HFFc6 (cell line): ENCODE data around the gene SMARCAD1. TPM values are rescaled to one million over a fixed set of nuclear protein-coding genes. Genes with fewer than 3 reads are reported as not detected.

Source experiments
- DNase-seq: peaks from one replicate; pipeline ENCODE4 v3.0.0-alpha.2; 2018
- H3K27ac Mint-ChIP-seq: 2 replicates; pipeline ENCODE4 v1.8.0; 2020; ENCODE audit warnings: mild to moderate bottlenecking, mixed read lengths
- H3K27me3 Mint-ChIP-seq: 2 replicates; pipeline ENCODE4 v1.8.0; 2021; ENCODE audit warnings: mild to moderate bottlenecking, moderate library complexity, mixed read lengths; ENCODE audit not compliant: insufficient read depth
- H3K36me3 Mint-ChIP-seq: 2 replicates; pipeline ENCODE4 v1.8.0; 2021; ENCODE audit warnings: low read depth, mixed read lengths
- H3K4me1 Mint-ChIP-seq: 2 replicates; pipeline ENCODE4 v1.8.0; 2020; ENCODE audit warnings: low read depth, mixed read lengths
- H3K4me3 Mint-ChIP-seq: 2 replicates; pipeline ENCODE4 v1.8.0; 2020; ENCODE audit warnings: mild to moderate bottlenecking, moderate library complexity, mixed read lengths
- H3K9me3 Mint-ChIP-seq: 2 replicates; pipeline ENCODE4 v1.8.0; 2020; ENCODE audit warnings: mild to moderate bottlenecking, mixed read lengths
- CTCF ChIP-seq: fragments of 200-600 bp; sonication (generic); IDR thresholded peaks from 2 replicates; pipeline ENCODE4 v1.5.0; 2021; ENCODE audit warnings: antibody characterized with exemption, mild to moderate bottlenecking
- total RNA-seq, 6 experiments: library from RNA; stranded (reverse); fragmentation: NEBNext Ultra II Directional; extraction: Animal tissue kit (Norgen Biotek cat#: 25700); gene quantifications; 2 replicates in 1 of 6; 3 replicates in 5 of 6; pipeline ENCODE4 v1.2.3, GENCODE V29; 2021

Gene SMARCAD1
- total RNA-seq, 6 experiments from 2014 or later: 21.8 to 24.9 (median 24.2) TPM

GRCh38 chr4:94329933-94330332, 122.3 kb downstream of the SMARCAD1 start:
- no peak for TF ChIP-seq CTCF
- Mint-ChIP-seq H3K27ac (no peak overlapping the region), H3K4me3 (no peak overlapping the region), H3K36me3 (peaks cover 12% of the 10 kb centered on the region), H3K4me1 (no peaks in the 10 kb centered on the region), H3K27me3 (peaks cover 12% of the 10 kb centered on the region), H3K9me3 (peaks cover 13% of the 10 kb centered on the region)
- no peak for DNase-seq

- no peak overlapping the region for H3K4me3 Mint-ChIP-seq
- TF ChIP-seq CTCF: peak; percentile 57
- H3K4me1 Mint-ChIP-seq: peaks cover 4% of the 10 kb centered on the region; the same call in 1 of the 2 replicates
- H3K36me3 Mint-ChIP-seq: no peaks in the 10 kb centered on the region
- H3K9me3 Mint-ChIP-seq: no peaks in the 10 kb centered on the region
- no peak overlapping the region for H3K27ac Mint-ChIP-seq
- DNase-seq: peak; percentile 4
- H3K27me3 Mint-ChIP-seq: peaks cover 23% of the 10 kb centered on the region
These were observed 125.4 kb downstream of the SMARCAD1 start for GRCh38 chr4:94332983-94333590.

GRCh38 chr4:94333866-94334265, 126.2 kb downstream of the SMARCAD1 start:
- H3K36me3 Mint-ChIP-seq: no peaks in the 10 kb centered on the region
- no peak overlapping the region for H3K27ac Mint-ChIP-seq
- H3K4me1 Mint-ChIP-seq: peaks cover 4% of the 10 kb centered on the region; the same call in 1 of the 2 replicates
- H3K4me3 Mint-ChIP-seq: no peak overlapping the region
- peaks cover 25% of the 10 kb centered on the region for H3K27me3 Mint-ChIP-seq
- H3K9me3 Mint-ChIP-seq: no peaks in the 10 kb centered on the region
- no peak for TF ChIP-seq CTCF
- no peak for DNase-seq

- no peak for TF ChIP-seq CTCF
- Mint-ChIP-seq H3K27ac (no peak overlapping the region), H3K9me3 (no peaks in the 10 kb centered on the region), H3K27me3 (peaks cover 25% of the 10 kb centered on the region), H3K4me3 (no peak overlapping the region), H3K4me1 (peaks cover 4% of the 10 kb centered on the region; the same call in 1 of the 2 replicates), H3K36me3 (no peaks in the 10 kb centered on the region)
- no peak for DNase-seq
These were observed 126.8 kb downstream of the SMARCAD1 start for GRCh38 chr4:94334476-94334875.

GRCh38 chr4:94334962-94335361, 127.3 kb downstream of the SMARCAD1 start:
- Mint-ChIP-seq H3K27me3 (peaks cover 25% of the 10 kb centered on the region), H3K36me3 (no peaks in the 10 kb centered on the region), H3K27ac (no peak overlapping the region), H3K9me3 (no peaks in the 10 kb centered on the region), H3K4me3 (no peak overlapping the region), H3K4me1 (peaks cover 4% of the 10 kb centered on the region; the same call in 1 of the 2 replicates)
- TF ChIP-seq CTCF: no peak
- no peak for DNase-seq
